CD4-positive, alpha-beta T cell (primary cell): ENCODE measurements around the gene MIOS. TPM values are rescaled to one million over a fixed set of nuclear protein-coding genes. Genes with fewer than 3 reads are reported as not detected.

ENCODE experiments used
- ATAC-seq: fragments of 200-7000 bp; cut with Tn5 transposase; one replicate; pipeline ENCODE4 v1.10.0; 2022; ENCODE audit warnings: mild to moderate bottlenecking; ENCODE audit not compliant: poor library complexity
- CTCF ChIA-PET: fragments of 350-600 bp; sonication (Branson Sonifier 250); formaldehyde crosslinking; loops from one replicate; lab custom pipeline; 2021; ENCODE audit warnings: antibody characterized with exemption, inconsistent platforms; lab: Charles Lee
- POLR2A ChIA-PET: fragments of 350-600 bp; sonication (Branson Sonifier 250); formaldehyde crosslinking; loops from one replicate; lab custom pipeline; 2021; ENCODE audit warnings: antibody characterized with exemption, inconsistent platforms; lab: Charles Lee
- DNase-seq, 14 experiments: peaks; one replicate each; pipeline ENCODE4 v3.0.0-alpha.2; 2013 to 2020; ENCODE audit warnings: mixed read lengths in 2 of 14
- H3K27ac ChIP-seq, 2 donors: one replicate each; pipeline versions ENCODE4 v1.5.1 to v1.7.0; 2013; ENCODE audit warnings: low read length in 2 of 2, low read depth in 1 of 2, mild to moderate bottlenecking in 1 of 2
- H3K27me3 ChIP-seq, 2 experiments: 1 replicate in 1 of 2; 2 replicates in 1 of 2; pipeline versions ENCODE4 v1.6.1 to v1.7.0; 2013; ENCODE audit warnings: low read length in 2 of 2, control low read depth in 1 of 2, mild to moderate bottlenecking in 1 of 2, moderate library complexity in 1 of 2; ENCODE audit not compliant: insufficient read depth in 2 of 2, control insufficient read depth in 1 of 2
- H3K36me3 ChIP-seq: one replicate; pipeline ENCODE4 v1.6.1; 2013; ENCODE audit warnings: low read length, control low read depth; ENCODE audit not compliant: insufficient read depth
- H3K4me1 ChIP-seq: one replicate; pipeline ENCODE4 v1.6.1; 2013; ENCODE audit warnings: low read length, control low read depth; ENCODE audit not compliant: insufficient read depth
- H3K4me3 ChIP-seq: one replicate; pipeline ENCODE4 v1.5.1; 2013; ENCODE audit warnings: mild to moderate bottlenecking, low read length, moderate library complexity
- H3K9me3 ChIP-seq, 2 experiments: 1 replicate in 1 of 2; 2 replicates in 1 of 2; pipeline versions ENCODE4 v1.6.1 to v1.7.0; 2013; ENCODE audit warnings: low read length in 2 of 2, mild to moderate bottlenecking in 2 of 2, control low read depth in 1 of 2, moderate library complexity in 1 of 2; ENCODE audit not compliant: control insufficient read depth in 1 of 2, insufficient read depth in 1 of 2
- H3K27ac Mint-ChIP-seq: one replicate; pipeline ENCODE4 v1.8.0; 2020; ENCODE audit warnings: mixed read lengths
- H3K27me3 Mint-ChIP-seq: one replicate; pipeline ENCODE4 v1.8.0; 2021; ENCODE audit warnings: mixed read lengths
- H3K36me3 Mint-ChIP-seq: one replicate; pipeline ENCODE4 v1.8.0; 2021; ENCODE audit warnings: low read depth, mixed read lengths
- H3K4me1 Mint-ChIP-seq: one replicate; pipeline ENCODE4 v1.8.0; 2021; ENCODE audit warnings: low read depth, mixed read lengths
- H3K4me3 Mint-ChIP-seq: one replicate; pipeline ENCODE4 v1.8.0; 2020; ENCODE audit warnings: mild to moderate bottlenecking, mixed read lengths
- H3K9me3 Mint-ChIP-seq: one replicate; pipeline ENCODE4 v1.8.0; 2020; ENCODE audit warnings: mixed read lengths
- CTCF ChIP-seq: fragments of 200-600 bp; IDR thresholded peaks from one replicate; pipeline ENCODE4 v1.8.0; 2022; ENCODE audit warnings: antibody characterized with exemption, mild to moderate bottlenecking
- intact Hi-C, 2 experiments: fragments of 100-400 bp; cut with DNase I in 1 of 2; cut with micrococcal nuclease in 1 of 2; formaldehyde crosslinking; loops; one replicate each; pipeline versions ENCODE4 v1.15.1 to v1.9.0; 2023 to 2025; cut with DNase I, micrococcal nuclease
- total RNA-seq, 174 experiments: library from RNA in 2 of 174; stranded (reverse) in 2 of 174; gene quantifications; one replicate each; pipeline ENCODE4 v1.2.3 and lab custom pipeline; 2021 to 2026

Gene MIOS
- total RNA-seq, 2 experiments from 2014 or later: 30.8 to 33.3 TPM

GRCh38 chr7:7583731-7584130 is 17.0 kb downstream of the MIOS start:
- no peak overlapping the region for H3K4me3 Mint-ChIP-seq
- no peaks in the 10 kb centered on the region for H3K4me1 Mint-ChIP-seq
- ATAC-seq: no peak
- TF ChIP-seq CTCF: no peak
- H3K27ac Mint-ChIP-seq: no peak overlapping the region
- intact Hi-C loops: no loop called here
- H3K27me3 ChIP-seq: no peaks in the 10 kb centered on the region
- DNase-seq: no peak
- H3K4me1 ChIP-seq: no peaks in the 10 kb centered on the region
- POLR2A ChIA-PET: interaction anchor here (0.6 kb wide), 1 partner anchor 206 kb away, joined by 3 read pairs; no protein-coding TSS in a partner anchor
- no peak overlapping the region for H3K27ac ChIP-seq
- CTCF ChIA-PET: no interaction called here
- H3K9me3 ChIP-seq: no peaks in the 10 kb centered on the region
- no peak overlapping the region for H3K4me3 ChIP-seq
- peaks cover 10% of the 10 kb centered on the region for H3K36me3 ChIP-seq
- no peaks in the 10 kb centered on the region for H3K9me3 Mint-ChIP-seq
- no peaks in the 10 kb centered on the region for H3K27me3 Mint-ChIP-seq
- peaks cover 14% of the 10 kb centered on the region for H3K36me3 Mint-ChIP-seq

DNA sequence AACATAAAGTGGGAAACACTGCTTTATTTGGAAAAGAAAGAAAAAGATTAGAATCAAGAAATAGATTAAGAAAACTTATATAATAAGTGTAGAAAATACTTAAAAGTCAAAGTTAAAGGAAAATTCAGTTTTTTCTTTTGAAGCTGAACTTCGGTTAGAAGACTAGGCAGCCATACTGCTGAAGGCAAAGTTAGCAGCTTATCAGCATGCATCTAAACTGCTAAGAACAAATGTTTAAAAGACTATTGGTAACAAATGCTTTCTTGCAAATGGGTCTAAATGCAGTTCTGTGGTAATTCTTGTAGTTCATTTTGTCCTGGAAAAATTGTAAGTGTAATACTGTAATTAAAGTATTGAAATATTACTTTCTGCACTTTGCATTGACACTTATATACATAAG is 18.0 kb downstream of the MIOS start:
- no peak overlapping the region for H3K4me3 ChIP-seq
- Mint-ChIP-seq H3K4me1 (no peaks in the 10 kb centered on the region), H3K27ac (no peak overlapping the region), H3K27me3 (no peaks in the 10 kb centered on the region), H3K36me3 (peaks cover 9% of the 10 kb centered on the region), H3K9me3 (no peaks in the 10 kb centered on the region), H3K4me3 (no peak overlapping the region)
- CTCF ChIA-PET: no interaction called here
- DNase-seq (no peak), ATAC-seq (no peak)
- H3K27ac ChIP-seq: no peak overlapping the region
- peaks cover 11% of the 10 kb centered on the region for H3K36me3 ChIP-seq
- no peaks in the 10 kb centered on the region for H3K9me3 ChIP-seq
- TF ChIP-seq CTCF: no peak
- no peaks in the 10 kb centered on the region for H3K4me1 ChIP-seq
- intact Hi-C loops: no loop called here
- no peaks in the 10 kb centered on the region for H3K27me3 ChIP-seq
- POLR2A ChIA-PET: no interaction called here

DNA sequence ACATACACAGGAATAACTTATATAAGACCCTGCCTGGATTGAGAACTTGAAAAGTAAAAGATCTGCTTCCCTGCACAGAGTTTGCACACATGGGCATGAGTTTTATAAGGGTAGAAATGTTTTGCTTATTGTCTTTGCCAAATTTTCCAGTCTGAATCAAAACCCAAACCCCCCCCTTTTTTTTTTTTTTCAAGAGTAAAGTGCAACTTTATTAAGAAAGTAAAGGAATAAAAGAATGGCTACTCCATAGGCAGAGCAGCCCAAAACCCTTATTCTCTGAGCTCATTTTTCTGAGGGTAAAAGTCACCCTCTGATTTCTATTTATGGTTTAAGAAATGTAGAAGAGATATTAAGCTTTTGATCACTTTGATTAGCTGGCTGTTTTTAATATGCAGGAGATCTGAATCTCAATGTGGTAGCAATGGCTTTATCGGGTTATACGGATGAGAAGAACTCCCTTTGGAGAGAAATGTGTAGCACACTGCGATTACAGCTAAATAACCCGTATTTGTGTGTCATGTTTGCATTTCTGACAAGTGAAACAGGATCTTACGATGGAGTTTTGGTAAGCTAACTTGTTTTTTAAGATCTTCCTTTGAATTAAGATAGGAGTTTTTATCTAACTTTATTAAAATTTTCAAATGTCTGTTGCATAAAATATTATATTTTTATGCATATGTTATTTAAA is 18.7 kb downstream of the MIOS start:
- Mint-ChIP-seq H3K36me3 (peaks cover 14% of the 10 kb centered on the region), H3K27me3 (no peaks in the 10 kb centered on the region), H3K27ac (no peak overlapping the region), H3K4me1 (peaks cover 4% of the 10 kb centered on the region), H3K4me3 (no peak overlapping the region), H3K9me3 (no peaks in the 10 kb centered on the region)
- no peaks in the 10 kb centered on the region for H3K9me3 ChIP-seq
- no peaks in the 10 kb centered on the region for H3K4me1 ChIP-seq
- H3K36me3 ChIP-seq: peaks cover 15% of the 10 kb centered on the region
- no peak for TF ChIP-seq CTCF
- no peak overlapping the region for H3K4me3 ChIP-seq
- ChIA-PET CTCF (interaction anchor here (0.7 kb wide), 1 partner anchor 481 kb away, joined by 3 read pairs; no protein-coding TSS in a partner anchor), POLR2A (interaction anchor here (1.1 kb wide), 1 partner anchor 55 kb away, joined by 7 read pairs; the partner anchor contains the start of gene UMAD1)
- no peaks in the 10 kb centered on the region for H3K27me3 ChIP-seq
- DNase-seq (no peak), ATAC-seq (no peak)
- no peak overlapping the region for H3K27ac ChIP-seq
- intact Hi-C loops: no loop called here
